ENCODE data around the gene CDH13. TPM values are rescaled to one million over a fixed set of nuclear protein-coding genes. Genes with fewer than 3 reads are reported as not detected.

The CDH13 gene
- total RNA-seq, 1 donor, result 102 TPM

DNA sequence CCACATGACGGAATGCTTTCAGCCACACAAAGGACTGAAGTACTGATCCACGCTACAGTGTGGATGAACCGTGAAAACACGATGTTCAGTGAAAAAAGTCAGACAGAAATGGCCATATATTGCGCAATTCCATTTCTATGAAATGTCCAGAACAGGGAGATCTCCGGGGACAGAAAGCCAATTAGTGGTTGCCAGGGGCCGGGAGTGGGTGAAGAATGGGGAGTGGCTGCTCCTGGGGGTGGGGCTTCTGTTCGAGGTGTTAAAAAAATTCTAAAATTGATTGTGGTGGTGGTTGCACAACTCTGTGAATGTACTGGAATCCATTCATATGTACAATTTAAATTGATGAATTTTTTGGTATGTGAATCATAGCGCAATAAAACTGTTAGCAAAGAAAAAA is 1026.2 kb downstream of the CDH13 start:
- no peak overlapping the region for H2AFZ ChIP-seq (ENCODE audit: low read length)
- TF ChIP-seq, protein P1, sequence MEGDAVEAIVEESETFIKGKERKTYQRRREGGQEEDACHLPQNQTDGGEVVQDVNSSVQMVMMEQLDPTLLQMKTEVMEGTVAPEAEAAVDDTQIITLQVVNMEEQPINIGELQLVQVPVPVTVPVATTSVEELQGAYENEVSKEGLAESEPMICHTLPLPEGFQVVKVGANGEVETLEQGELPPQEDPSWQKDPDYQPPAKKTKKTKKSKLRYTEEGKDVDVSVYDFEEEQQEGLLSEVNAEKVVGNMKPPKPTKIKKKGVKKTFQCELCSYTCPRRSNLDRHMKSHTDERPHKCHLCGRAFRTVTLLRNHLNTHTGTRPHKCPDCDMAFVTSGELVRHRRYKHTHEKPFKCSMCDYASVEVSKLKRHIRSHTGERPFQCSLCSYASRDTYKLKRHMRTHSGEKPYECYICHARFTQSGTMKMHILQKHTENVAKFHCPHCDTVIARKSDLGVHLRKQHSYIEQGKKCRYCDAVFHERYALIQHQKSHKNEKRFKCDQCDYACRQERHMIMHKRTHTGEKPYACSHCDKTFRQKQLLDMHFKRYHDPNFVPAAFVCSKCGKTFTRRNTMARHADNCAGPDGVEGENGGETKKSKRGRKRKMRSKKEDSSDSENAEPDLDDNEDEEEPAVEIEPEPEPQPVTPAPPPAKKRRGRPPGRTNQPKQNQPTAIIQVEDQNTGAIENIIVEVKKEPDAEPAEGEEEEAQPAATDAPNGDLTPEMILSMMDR (IDR thresholded peaks at IDR 0.05; ENCODE audit: extremely low read depth, low read depth, low read length), result no peak
- H3K36me3 ChIP-seq (ENCODE audit: insufficient read depth, low read length), result no peaks in the 10 kb centered on the region
- no peaks in the 10 kb centered on the region for H3K27me3 ChIP-seq (ENCODE audit: insufficient read depth, low read length)
- no peaks in the 10 kb centered on the region for H4K20me1 ChIP-seq (ENCODE audit: insufficient read depth, low read length)
- H3K4me2 ChIP-seq (ENCODE audit: insufficient read depth, low read length), result no peak overlapping the region
- no peak overlapping the region for H3K4me3 ChIP-seq (ENCODE audit: insufficient read depth, low read length)
- H3K79me2 ChIP-seq (ENCODE audit: insufficient read depth, low read length), result no peaks in the 10 kb centered on the region
- no peak for DNase-seq (ENCODE audit: insufficient read length, low spot score, missing footprints)
- peaks cover 3% of the 10 kb centered on the region for H3K4me1 ChIP-seq (ENCODE audit: insufficient read depth, low read length)
- H3K9me3 ChIP-seq (ENCODE audit: low read depth, low read length), result no peaks in the 10 kb centered on the region
- no peak overlapping the region for H3K27ac ChIP-seq (ENCODE audit: low read depth, low read length)

DNA sequence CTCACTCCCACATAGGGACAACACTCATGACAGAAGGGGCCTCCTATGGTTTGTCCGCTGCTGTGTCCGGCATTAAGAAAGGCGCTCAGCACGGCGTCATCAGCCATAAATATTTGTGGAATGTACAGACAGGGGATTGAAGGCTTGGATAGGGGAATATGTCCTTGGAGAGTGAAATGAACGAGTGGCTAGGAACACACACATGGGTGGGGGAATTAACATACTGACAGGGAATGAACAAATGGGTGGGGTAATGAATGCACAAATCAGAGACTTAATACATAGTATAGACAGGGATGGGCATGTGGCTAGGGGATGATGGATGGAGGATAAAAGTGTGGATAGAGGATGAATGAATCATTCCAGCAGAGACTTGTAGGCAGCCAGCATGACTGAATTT is 1027.0 kb downstream of the CDH13 start:
- H3K79me2 ChIP-seq (ENCODE audit: insufficient read depth, low read length), result no peaks in the 10 kb centered on the region
- TF ChIP-seq, protein P1 (IDR thresholded peaks at IDR 0.05; ENCODE audit: extremely low read depth, low read depth, low read length), result no peak
- no peak for DNase-seq (ENCODE audit: insufficient read length, low spot score, missing footprints)
- no peak overlapping the region for H3K4me3 ChIP-seq (ENCODE audit: insufficient read depth, low read length)
- no peak overlapping the region for H3K4me2 ChIP-seq (ENCODE audit: insufficient read depth, low read length)
- H3K4me1 ChIP-seq (ENCODE audit: insufficient read depth, low read length), result peaks cover 3% of the 10 kb centered on the region
- no peak overlapping the region for H3K27ac ChIP-seq (ENCODE audit: low read depth, low read length)
- no peaks in the 10 kb centered on the region for H3K27me3 ChIP-seq (ENCODE audit: insufficient read depth, low read length)
- no peaks in the 10 kb centered on the region for H4K20me1 ChIP-seq (ENCODE audit: insufficient read depth, low read length)
- no peaks in the 10 kb centered on the region for H3K9me3 ChIP-seq (ENCODE audit: low read depth, low read length)
- no peak overlapping the region for H2AFZ ChIP-seq (ENCODE audit: low read length)
- H3K36me3 ChIP-seq (ENCODE audit: insufficient read depth, low read length), result no peaks in the 10 kb centered on the region

DNA sequence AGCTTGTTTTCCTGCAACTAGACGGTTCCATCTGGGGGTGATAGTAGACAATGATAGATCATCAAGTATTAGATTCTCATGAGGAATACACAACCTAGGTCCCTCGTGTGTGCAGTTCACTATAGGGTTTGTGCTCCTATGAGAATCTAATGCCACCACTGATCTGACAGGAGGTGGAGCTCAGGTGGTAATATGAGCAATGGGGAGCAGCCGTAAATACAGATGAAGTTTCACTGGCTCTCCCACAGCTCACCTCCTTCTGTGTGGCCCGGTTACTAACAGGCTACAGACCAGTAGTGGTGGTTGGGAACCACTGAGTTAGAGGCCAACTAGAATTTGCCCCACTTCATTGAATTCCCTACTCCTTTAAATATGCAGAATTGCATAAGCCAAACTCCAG is 1033.5 kb downstream of the CDH13 start:
- H3K27me3 ChIP-seq (ENCODE audit: insufficient read depth, low read length), result no peaks in the 10 kb centered on the region
- no peak for DNase-seq (ENCODE audit: insufficient read length, low spot score, missing footprints)
- H3K4me1 ChIP-seq (ENCODE audit: insufficient read depth, low read length), result no peaks in the 10 kb centered on the region
- H3K4me2 ChIP-seq (ENCODE audit: insufficient read depth, low read length), result no peak overlapping the region
- H4K20me1 ChIP-seq (ENCODE audit: insufficient read depth, low read length), result no peaks in the 10 kb centered on the region
- H3K36me3 ChIP-seq (ENCODE audit: insufficient read depth, low read length), result no peaks in the 10 kb centered on the region
- no peak overlapping the region for H3K4me3 ChIP-seq (ENCODE audit: insufficient read depth, low read length)
- no peaks in the 10 kb centered on the region for H3K9me3 ChIP-seq (ENCODE audit: low read depth, low read length)
- H3K79me2 ChIP-seq (ENCODE audit: insufficient read depth, low read length), result no peaks in the 10 kb centered on the region
- H3K27ac ChIP-seq (ENCODE audit: low read depth, low read length), result no peak overlapping the region
- H2AFZ ChIP-seq (ENCODE audit: low read length), result no peak overlapping the region
- TF ChIP-seq, protein P1 (IDR thresholded peaks at IDR 0.05; ENCODE audit: extremely low read depth, low read depth, low read length), result no peak

DNA sequence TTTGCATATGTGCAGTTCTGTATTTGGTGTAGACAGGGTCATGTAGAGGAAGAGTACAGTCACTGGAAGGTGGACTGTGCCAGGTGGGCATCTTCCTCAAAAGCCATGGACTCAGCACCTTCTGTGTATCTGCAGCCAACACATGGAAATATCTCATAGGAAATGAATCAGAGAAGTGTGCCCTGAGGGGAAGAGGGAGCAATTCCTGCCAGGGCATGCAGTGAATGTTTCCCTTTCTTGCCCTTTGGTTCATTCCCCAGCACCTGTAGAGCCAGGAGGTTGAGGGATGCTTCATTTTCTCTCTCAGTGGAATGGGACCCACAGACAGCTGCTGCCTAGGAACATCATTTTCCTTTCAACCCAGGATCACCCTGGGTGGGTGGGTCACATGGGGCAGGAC is 1034.9 kb downstream of the CDH13 start:
- Histone ChIP-seq H3K4me1 (ENCODE audit: insufficient read depth, low read length) (no peaks in the 10 kb centered on the region), H3K79me2 (ENCODE audit: insufficient read depth, low read length) (no peaks in the 10 kb centered on the region), H3K36me3 (ENCODE audit: insufficient read depth, low read length) (no peaks in the 10 kb centered on the region), H4K20me1 (ENCODE audit: insufficient read depth, low read length) (no peaks in the 10 kb centered on the region), H3K4me2 (ENCODE audit: insufficient read depth, low read length) (no peak overlapping the region), H3K27ac (ENCODE audit: low read depth, low read length) (no peak overlapping the region), H3K9me3 (ENCODE audit: low read depth, low read length) (no peaks in the 10 kb centered on the region), H2AFZ (ENCODE audit: low read length) (no peak overlapping the region), H3K27me3 (ENCODE audit: insufficient read depth, low read length) (no peaks in the 10 kb centered on the region), H3K4me3 (ENCODE audit: insufficient read depth, low read length) (no peak overlapping the region)
- DNase-seq (ENCODE audit: insufficient read length, low spot score, missing footprints), result no peak
- TF ChIP-seq, protein P1 (IDR thresholded peaks at IDR 0.05; ENCODE audit: extremely low read depth, low read depth, low read length), result no peak
